KOPT-K1 (cell line): ENCODE measurements around the gene TMED7.

Experiments used
- H3K27ac ChIP-seq: fragments of 200-600 bp; sonication (generic); 2 replicates; pipeline ENCODE4 v1.5.1; 2016; ENCODE audit warnings: antibody characterized with exemption, mild to moderate bottlenecking, low read depth, low read length; ENCODE audit not compliant: poor library complexity, severe bottlenecking
- H3K36me3 ChIP-seq: fragments of 200-600 bp; sonication (generic); 2 replicates; pipeline ENCODE4 v1.5.1; 2017; ENCODE audit warnings: antibody characterized with exemption, mild to moderate bottlenecking, low read length, moderate library complexity; ENCODE audit not compliant: insufficient read depth
- H3K9me3 ChIP-seq: fragments of 200-600 bp; sonication (generic); 2 replicates; pipeline ENCODE4 v1.5.1; 2017; ENCODE audit warnings: antibody characterized with exemption, low read length, mild to moderate bottlenecking; ENCODE audit not compliant: insufficient read depth, poor library complexity, severe bottlenecking

Gene TMED7

DNA sequence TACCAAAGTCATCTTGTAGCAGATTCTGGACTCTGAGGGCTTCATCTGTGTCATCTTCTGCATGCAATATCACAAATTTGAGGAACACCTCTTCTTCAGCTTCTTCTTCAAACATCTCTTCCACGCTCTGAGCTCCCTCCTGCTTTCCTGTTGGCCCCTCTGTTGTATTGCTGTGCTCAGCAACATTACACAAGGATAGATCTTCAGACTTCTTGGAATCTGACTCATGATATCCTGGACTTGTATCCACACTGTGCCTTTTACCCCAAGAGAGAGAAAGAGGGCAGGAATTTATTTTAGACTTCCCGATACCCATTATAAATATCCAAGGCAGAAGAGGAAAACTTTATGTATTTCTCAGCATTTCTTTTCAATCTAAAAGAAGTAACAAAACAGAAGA is 44.9 kb downstream of the TMED7 start:
- no peaks in the 10 kb centered on the region for H3K36me3 ChIP-seq
- H3K27ac ChIP-seq = no peak overlapping the region
- no peaks in the 10 kb centered on the region for H3K9me3 ChIP-seq

DNA sequence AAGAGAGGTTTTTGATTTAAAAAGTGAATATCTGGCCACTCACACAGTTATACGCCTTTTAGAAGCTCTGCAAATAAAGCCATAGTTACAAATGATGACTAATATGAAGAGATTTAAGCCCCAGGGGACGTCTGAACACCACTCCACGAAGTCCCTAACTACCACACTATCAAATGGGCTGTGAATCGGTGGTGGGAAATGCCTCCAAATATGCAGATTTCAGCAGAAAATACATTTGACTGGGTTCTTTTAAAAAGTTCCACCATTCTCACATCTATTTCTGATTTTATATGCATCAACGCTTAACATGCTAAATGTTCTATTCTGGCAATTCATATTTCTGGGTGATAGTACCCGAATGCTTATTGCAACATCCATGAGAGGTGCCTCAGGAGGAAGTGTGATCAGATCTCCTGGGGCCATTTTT is 46.1 kb downstream of the TMED7 start:
- Histone ChIP-seq H3K36me3 (no peaks in the 10 kb centered on the region), H3K27ac (no peak overlapping the region), H3K9me3 (no peaks in the 10 kb centered on the region)

GRCh38 chr5:115579216-115579615 is 46.6 kb downstream of the TMED7 start:
- no peak overlapping the region for H3K27ac ChIP-seq
- no peaks in the 10 kb centered on the region for H3K36me3 ChIP-seq
- no peaks in the 10 kb centered on the region for H3K9me3 ChIP-seq

DNA sequence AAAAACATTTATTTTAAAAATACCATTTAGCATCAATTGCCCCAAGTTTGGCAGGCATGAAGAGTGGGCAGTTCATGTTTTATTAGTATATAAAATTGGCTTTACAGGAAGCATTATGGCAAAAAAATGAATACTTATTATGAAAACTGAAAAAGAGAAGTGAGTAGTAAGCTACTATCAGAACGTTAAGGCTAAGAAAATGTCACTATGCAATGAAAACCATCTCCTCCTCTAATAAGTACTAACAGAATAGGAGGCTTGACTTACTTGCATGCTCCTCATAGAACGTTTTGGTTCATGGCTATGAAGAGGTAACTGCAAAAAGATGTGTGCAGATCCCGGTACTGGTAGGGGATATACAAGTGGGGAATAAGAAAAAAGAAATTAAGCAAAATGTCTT is 47.2 kb downstream of the TMED7 start:
- no peaks in the 10 kb centered on the region for H3K9me3 ChIP-seq
- H3K27ac ChIP-seq = no peak overlapping the region
- H3K36me3 ChIP-seq = no peaks in the 10 kb centered on the region

DNA sequence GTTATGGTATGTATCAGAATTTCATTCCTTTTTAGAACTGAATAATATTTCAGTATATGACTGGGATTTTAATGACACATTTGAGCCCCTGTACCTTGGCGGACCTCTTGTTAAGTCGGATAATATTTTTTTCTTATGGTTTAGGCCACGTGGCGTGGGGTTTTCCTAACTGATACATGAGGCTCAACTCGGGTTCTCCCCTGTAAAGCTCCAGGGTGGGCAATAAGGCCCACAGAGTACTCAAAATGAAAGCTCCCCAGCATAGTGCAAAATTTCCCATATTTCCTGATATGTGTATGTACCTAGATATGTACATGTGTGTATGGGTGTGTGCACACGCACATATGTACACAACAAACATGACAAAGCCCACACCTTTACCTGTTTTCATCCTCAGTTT is 48.1 kb downstream of the TMED7 start:
- Histone ChIP-seq H3K9me3 (no peaks in the 10 kb centered on the region), H3K36me3 (no peaks in the 10 kb centered on the region), H3K27ac (no peak overlapping the region)

GRCh38 chr5:115577329-115577728 is 48.5 kb downstream of the TMED7 start:
- no peak overlapping the region for H3K27ac ChIP-seq
- H3K9me3 ChIP-seq = no peaks in the 10 kb centered on the region
- no peaks in the 10 kb centered on the region for H3K36me3 ChIP-seq

GRCh38 chr5:115575167-115576070 is 50.4 kb downstream of the TMED7 start:
- no peak overlapping the region for H3K27ac ChIP-seq
- H3K36me3 ChIP-seq = no peaks in the 10 kb centered on the region
- no peaks in the 10 kb centered on the region for H3K9me3 ChIP-seq

DNA sequence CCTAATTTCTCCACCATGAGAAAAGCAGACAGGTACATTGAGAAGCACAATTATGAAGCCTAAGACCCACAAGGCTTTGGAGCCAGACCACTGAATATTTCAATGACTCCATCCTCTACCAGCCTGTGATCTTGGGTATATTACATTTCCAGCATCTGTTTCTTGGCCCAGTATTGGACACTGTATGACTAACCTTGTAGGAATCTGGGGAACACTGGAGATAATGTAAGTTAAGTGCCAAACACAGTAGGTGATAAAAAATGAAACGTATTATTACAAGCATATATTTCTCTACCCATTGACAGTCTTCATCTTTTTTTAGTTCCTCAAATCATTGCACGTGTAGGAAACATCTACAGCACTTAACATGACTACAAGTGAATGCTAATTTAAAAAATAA is 52.7 kb downstream of the TMED7 start:
- Histone ChIP-seq H3K36me3 (no peaks in the 10 kb centered on the region), H3K9me3 (no peaks in the 10 kb centered on the region), H3K27ac (no peak overlapping the region)

GRCh38 chr5:115571441-115571878 is 54.4 kb downstream of the TMED7 start:
- Histone ChIP-seq H3K36me3 (no peaks in the 10 kb centered on the region), H3K9me3 (no peaks in the 10 kb centered on the region), H3K27ac (no peak overlapping the region)

- H3K9me3 ChIP-seq = no peaks in the 10 kb centered on the region
- no peaks in the 10 kb centered on the region for H3K36me3 ChIP-seq
- no peak overlapping the region for H3K27ac ChIP-seq
These were observed 57.2 kb downstream of the TMED7 start for GRCh38 chr5:115568668-115569067.

DNA sequence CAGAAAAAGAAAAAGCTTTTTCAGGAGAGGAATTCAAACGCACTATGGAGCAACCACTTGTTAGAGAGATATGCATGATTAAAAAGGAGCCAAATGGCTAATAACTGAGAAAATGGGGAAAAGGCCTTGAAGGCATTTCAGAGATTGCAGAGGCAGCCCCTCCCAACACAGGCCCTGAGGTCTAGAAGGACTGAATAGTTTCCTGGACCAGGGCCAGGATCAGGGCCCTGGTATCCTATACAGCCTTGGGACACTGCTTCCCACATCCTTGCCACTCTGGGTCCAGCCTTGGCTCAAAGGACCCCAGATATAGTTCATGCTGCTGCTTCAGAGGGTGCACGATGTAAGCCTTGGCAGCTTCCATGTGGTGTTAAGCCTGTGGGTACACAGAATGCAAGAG is 60.6 kb downstream of the TMED7 start:
- Histone ChIP-seq H3K9me3 (peaks cover 3% of the 10 kb centered on the region), H3K27ac (no peak overlapping the region)

More for the DNA sequence above, 60.6 kb downstream of the TMED7 start:
- no peaks in the 10 kb centered on the region for H3K36me3 ChIP-seq
